Stimulated activated CD8-positive, alpha-beta memory T cell treated with anti-CD3 and anti-CD28 coated beads, Interleukin-2, amount 100 ng/mL, for 1 hour (primary cell): ENCODE data around the gene SIVA1.

Experiments used
- DNase-seq, 2 donors: peaks; one replicate each; pipeline ENCODE4 v3.0.0-alpha.2; 2020; ENCODE audit warnings: low read depth in 2 of 2

The SIVA1 gene

GRCh38 chr14:104752735-104753527 lies at the start of gene SIVA1:
Gene SIVA1 (plus strand): TSS chr14:104753147. CDS start chr14:104753202, 55 bp downstream.
- peak; percentile 98 to 99 for DNase-seq

- DNase-seq, result no peak
Observed at GRCh38 chr14:104703269-104703668, 49.7 kb upstream of the SIVA1 start.

GRCh38 chr14:104704252-104704651 lies 48.7 kb upstream of the SIVA1 start:
- no peak for DNase-seq

GRCh38 chr14:104705340-104706047 lies 47.5 kb upstream of the SIVA1 start:
- DNase-seq, result no peak

- no peak for DNase-seq
Observed at GRCh38 chr14:104706733-104707607, 46.0 kb upstream of the SIVA1 start.

GRCh38 chr14:104707608-104708595 lies 45.0 kb upstream of the SIVA1 start:
- no peak for DNase-seq

- DNase-seq, result peak; percentile 52 to 53
Observed at GRCh38 chr14:104708606-104709268, 44.2 kb upstream of the SIVA1 start.

GRCh38 chr14:104709387-104710039 lies 43.4 kb upstream of the SIVA1 start:
- DNase-seq, result no peak

- DNase-seq, result no peak
Observed at GRCh38 chr14:104710071-104710735, 42.7 kb upstream of the SIVA1 start.

GRCh38 chr14:104712881-104713734 lies 39.8 kb upstream of the SIVA1 start:
- no peak for DNase-seq

- DNase-seq, result no peak
Observed at GRCh38 chr14:104714066-104714465, 38.9 kb upstream of the SIVA1 start.

GRCh38 chr14:104714681-104715080 lies 38.3 kb upstream of the SIVA1 start:
- no peak for DNase-seq

GRCh38 chr14:104715416-104715815 lies 37.5 kb upstream of the SIVA1 start:
- no peak for DNase-seq

GRCh38 chr14:104715871-104716270 lies 37.1 kb upstream of the SIVA1 start:
- DNase-seq, result no peak

GRCh38 chr14:104717137-104717536 lies 35.8 kb upstream of the SIVA1 start:
- DNase-seq, result no peak

- DNase-seq, result no peak
Observed at GRCh38 chr14:104717646-104718045, 35.3 kb upstream of the SIVA1 start.

GRCh38 chr14:104718147-104718546 lies 34.8 kb upstream of the SIVA1 start:
- no peak for DNase-seq

- no peak for DNase-seq
Observed at GRCh38 chr14:104718871-104719270, 34.1 kb upstream of the SIVA1 start.
